ENCODE measurements around the gene METTL1. TPM values are rescaled to one million over a fixed set of nuclear protein-coding genes. Genes with fewer than 3 reads are reported as not detected.

Gene METTL1
- total RNA-seq, 1 donor = 5.2 TPM

- no peak for DNase-seq (ENCODE audit: low read depth)
Measured at GRCh38 chr12:57781801-57782200, 9.9 kb upstream of the METTL1 start.

GRCh38 chr12:57781244-57781643 is 9.3 kb upstream of the METTL1 start:
- no peak for DNase-seq (ENCODE audit: low read depth)
- H3K4me3 ChIP-seq (ENCODE audit: low read depth, low read length) = no peak overlapping the region
- TF ChIP-seq CTCF (IDR thresholded peaks at IDR 0.05; ENCODE audit: insufficient read depth, low read depth, low read length) = no peak

More at GRCh38 chr12:57781801-57782200, 9.9 kb upstream of the METTL1 start:
- H3K4me3 ChIP-seq (ENCODE audit: low read depth, low read length) = no peak overlapping the region
- TF ChIP-seq CTCF (IDR thresholded peaks at IDR 0.05; ENCODE audit: insufficient read depth, low read depth, low read length) = no peak

- no peak for TF ChIP-seq CTCF (IDR thresholded peaks at IDR 0.05; ENCODE audit: insufficient read depth, low read depth, low read length)
- H3K4me3 ChIP-seq (ENCODE audit: low read depth, low read length) = no peak overlapping the region
- no peak for DNase-seq (ENCODE audit: low read depth)
Measured at GRCh38 chr12:57780284-57780897, 8.5 kb upstream of the METTL1 start.

- no peak overlapping the region for H3K4me3 ChIP-seq (ENCODE audit: low read depth, low read length)
- DNase-seq (ENCODE audit: low read depth) = peak; percentile 33
- TF ChIP-seq CTCF (IDR thresholded peaks at IDR 0.05; ENCODE audit: insufficient read depth, low read depth, low read length) = no peak
Measured at GRCh38 chr12:57779736-57780135, 7.8 kb upstream of the METTL1 start.

- no peak for TF ChIP-seq CTCF (IDR thresholded peaks at IDR 0.05; ENCODE audit: insufficient read depth, low read depth, low read length)
- no peak for DNase-seq (ENCODE audit: low read depth)
- no peak overlapping the region for H3K4me3 ChIP-seq (ENCODE audit: low read depth, low read length)
Measured at GRCh38 chr12:57777911-57778310, 6.0 kb upstream of the METTL1 start.

GRCh38 chr12:57777367-57777766 is 5.5 kb upstream of the METTL1 start:
- no peak for DNase-seq (ENCODE audit: low read depth)
- H3K4me3 ChIP-seq (ENCODE audit: low read depth, low read length) = no peak overlapping the region
- TF ChIP-seq CTCF (IDR thresholded peaks at IDR 0.05; ENCODE audit: insufficient read depth, low read depth, low read length) = no peak

GRCh38 chr12:57776247-57776587 is 4.3 kb upstream of the METTL1 start:
- no peak for TF ChIP-seq CTCF (IDR thresholded peaks at IDR 0.05; ENCODE audit: insufficient read depth, low read depth, low read length)
- DNase-seq (ENCODE audit: low read depth) = no peak
- no peak overlapping the region for H3K4me3 ChIP-seq (ENCODE audit: low read depth, low read length)

Measured in fibroblast of villous mesenchyme (primary cell).